ENCODE measurements around the gene SMIM44.
"Not testable (repeated sequence)": the region's sequence is repeated elsewhere in the genome, so short reads cannot be mapped to it uniquely, and the experiment has no call there.

SMIM44 gene

DNA sequence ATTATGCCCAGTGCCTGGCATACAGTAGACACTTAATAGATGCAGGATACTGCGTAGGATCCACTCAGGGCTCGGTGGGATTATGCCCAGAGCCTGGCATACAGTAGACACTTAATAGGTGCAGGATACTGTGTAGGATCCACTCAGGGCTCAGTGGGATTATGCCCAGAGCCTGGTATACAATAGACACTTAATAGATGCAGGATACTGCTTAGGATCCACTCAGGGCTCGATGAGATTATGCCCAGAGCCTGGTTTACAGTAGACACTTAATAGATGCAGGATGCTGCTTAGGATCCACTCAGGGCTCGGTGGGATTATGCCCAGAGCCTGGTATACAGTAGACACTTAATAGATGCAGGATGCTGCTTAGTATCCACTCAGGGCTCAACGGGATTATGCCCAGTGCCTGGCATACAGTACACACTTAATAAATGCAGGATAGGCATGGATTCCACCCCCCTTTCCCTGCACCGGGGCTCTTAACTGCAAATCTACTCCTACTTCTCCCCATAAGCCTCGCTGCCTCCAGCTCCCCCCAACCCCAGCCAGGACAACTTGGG lies 27.8 kb downstream of the SMIM44 start:
- no peak overlapping the region for H3K27ac ChIP-seq (ENCODE audit: poor library complexity, severe bottlenecking)
- no peaks in the 10 kb centered on the region for H3K9me3 ChIP-seq (ENCODE audit: severe bottlenecking)
- no peak for DNase-seq (ENCODE audit: low spot score)
- no peak overlapping the region for H3K4me3 ChIP-seq (ENCODE audit: severe bottlenecking)
- ATAC-seq (ENCODE audit: low read depth): no peak
- H3K27me3 ChIP-seq (ENCODE audit: insufficient read depth, poor library complexity, severe bottlenecking): no peaks in the 10 kb centered on the region
- TF ChIP-seq, protein P1, sequence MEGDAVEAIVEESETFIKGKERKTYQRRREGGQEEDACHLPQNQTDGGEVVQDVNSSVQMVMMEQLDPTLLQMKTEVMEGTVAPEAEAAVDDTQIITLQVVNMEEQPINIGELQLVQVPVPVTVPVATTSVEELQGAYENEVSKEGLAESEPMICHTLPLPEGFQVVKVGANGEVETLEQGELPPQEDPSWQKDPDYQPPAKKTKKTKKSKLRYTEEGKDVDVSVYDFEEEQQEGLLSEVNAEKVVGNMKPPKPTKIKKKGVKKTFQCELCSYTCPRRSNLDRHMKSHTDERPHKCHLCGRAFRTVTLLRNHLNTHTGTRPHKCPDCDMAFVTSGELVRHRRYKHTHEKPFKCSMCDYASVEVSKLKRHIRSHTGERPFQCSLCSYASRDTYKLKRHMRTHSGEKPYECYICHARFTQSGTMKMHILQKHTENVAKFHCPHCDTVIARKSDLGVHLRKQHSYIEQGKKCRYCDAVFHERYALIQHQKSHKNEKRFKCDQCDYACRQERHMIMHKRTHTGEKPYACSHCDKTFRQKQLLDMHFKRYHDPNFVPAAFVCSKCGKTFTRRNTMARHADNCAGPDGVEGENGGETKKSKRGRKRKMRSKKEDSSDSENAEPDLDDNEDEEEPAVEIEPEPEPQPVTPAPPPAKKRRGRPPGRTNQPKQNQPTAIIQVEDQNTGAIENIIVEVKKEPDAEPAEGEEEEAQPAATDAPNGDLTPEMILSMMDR (IDR thresholded peaks at IDR 0.05; ENCODE audit: poor library complexity, severe bottlenecking): no peak
- peaks cover 59% of the 10 kb centered on the region for H3K36me3 ChIP-seq (ENCODE audit: low read depth)
- H3K4me1 ChIP-seq (ENCODE audit: insufficient read depth, poor library complexity, severe bottlenecking): no peaks in the 10 kb centered on the region

- Histone ChIP-seq H3K4me3 (ENCODE audit: severe bottlenecking) (no peak overlapping the region), H3K27me3 (ENCODE audit: insufficient read depth, poor library complexity, severe bottlenecking) (no peaks in the 10 kb centered on the region), H3K4me1 (ENCODE audit: insufficient read depth, poor library complexity, severe bottlenecking) (no peaks in the 10 kb centered on the region), H3K9me3 (ENCODE audit: severe bottlenecking) (no peaks in the 10 kb centered on the region), H3K36me3 (ENCODE audit: low read depth) (peaks cover 57% of the 10 kb centered on the region), H3K27ac (ENCODE audit: poor library complexity, severe bottlenecking) (no peak overlapping the region)
- DNase-seq (ENCODE audit: low spot score) (no peak), ATAC-seq (ENCODE audit: low read depth) (no peak)
- TF ChIP-seq, protein P1 (IDR thresholded peaks at IDR 0.05; ENCODE audit: poor library complexity, severe bottlenecking): no peak
Measured at GRCh38 chr19:3454656-3455392, 28.4 kb downstream of the SMIM44 start.

GRCh38 chr19:3453840-3454239 lies 29.4 kb downstream of the SMIM44 start:
- H3K4me1 ChIP-seq (ENCODE audit: insufficient read depth, poor library complexity, severe bottlenecking): no peaks in the 10 kb centered on the region
- H3K36me3 ChIP-seq (ENCODE audit: low read depth): peaks cover 64% of the 10 kb centered on the region
- TF ChIP-seq, protein P1 (IDR thresholded peaks at IDR 0.05; ENCODE audit: poor library complexity, severe bottlenecking): no peak

DNA sequence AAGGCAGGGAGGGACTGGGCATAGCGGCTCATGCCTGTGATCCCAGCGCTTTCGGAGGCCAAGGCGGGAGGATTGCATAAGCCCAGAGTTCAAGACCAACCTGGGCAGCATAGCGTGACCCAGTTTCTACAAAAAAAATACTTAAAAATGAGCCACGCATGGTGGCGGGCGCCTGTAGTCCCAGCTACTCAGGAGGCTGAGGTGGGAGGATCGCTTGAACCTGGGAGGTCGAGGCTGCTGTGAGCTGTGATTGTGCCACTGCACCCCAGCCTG lies 30.4 kb downstream of the SMIM44 start:
- not testable (repeated sequence) for H3K27ac ChIP-seq (ENCODE audit: poor library complexity, severe bottlenecking); H3K4me1 ChIP-seq (ENCODE audit: insufficient read depth, poor library complexity, severe bottlenecking); H3K9me3 ChIP-seq (ENCODE audit: severe bottlenecking); DNase-seq (ENCODE audit: low spot score); H3K4me3 ChIP-seq (ENCODE audit: severe bottlenecking); ATAC-seq (ENCODE audit: low read depth); H3K27me3 ChIP-seq (ENCODE audit: insufficient read depth, poor library complexity, severe bottlenecking)
- H3K36me3 ChIP-seq (ENCODE audit: low read depth): peaks cover 71% of the 10 kb centered on the region

More at GRCh38 chr19:3453840-3454239, 29.4 kb downstream of the SMIM44 start:
- H3K9me3 ChIP-seq (ENCODE audit: severe bottlenecking): no peaks in the 10 kb centered on the region
- ATAC-seq (ENCODE audit: low read depth) (no peak), DNase-seq (ENCODE audit: low spot score) (no peak)
- H3K4me3 ChIP-seq (ENCODE audit: severe bottlenecking): no peak overlapping the region
- H3K27ac ChIP-seq (ENCODE audit: poor library complexity, severe bottlenecking): no peak overlapping the region
- no peaks in the 10 kb centered on the region for H3K27me3 ChIP-seq (ENCODE audit: insufficient read depth, poor library complexity, severe bottlenecking)

GRCh38 chr19:3452171-3452941 lies 30.9 kb downstream of the SMIM44 start:
- TF ChIP-seq, protein P1 (IDR thresholded peaks at IDR 0.05; ENCODE audit: poor library complexity, severe bottlenecking): no peak
- H3K4me1 ChIP-seq (ENCODE audit: insufficient read depth, poor library complexity, severe bottlenecking): no peaks in the 10 kb centered on the region
- ATAC-seq (ENCODE audit: low read depth) (no peak), DNase-seq (ENCODE audit: low spot score) (no peak)
- no peaks in the 10 kb centered on the region for H3K27me3 ChIP-seq (ENCODE audit: insufficient read depth, poor library complexity, severe bottlenecking)
- H3K9me3 ChIP-seq (ENCODE audit: severe bottlenecking): no peaks in the 10 kb centered on the region
- no peak overlapping the region for H3K27ac ChIP-seq (ENCODE audit: poor library complexity, severe bottlenecking)
- peaks cover 71% of the 10 kb centered on the region for H3K36me3 ChIP-seq (ENCODE audit: low read depth)
- no peak overlapping the region for H3K4me3 ChIP-seq (ENCODE audit: severe bottlenecking)

All from RWPE2 (cell line).